Heart left ventricle (tissue), 13 donors: Measurements from ENCODE around the gene TMEM135.

Source experiments
- POLR2A ChIP-seq, 2 donors: fragments of 450-650 bp; IDR thresholded peaks; one replicate each; pipeline ENCODE4 v1.6.1; 2017; ENCODE audit warnings: antibody characterized with exemption in 2 of 2, mild to moderate bottlenecking in 2 of 2, moderate library complexity in 2 of 2
- TF ChIP-seq, protein P1 (sequence below), 12 donors: fragments of 200-600 bp; sonication (generic) in 4 of 12; IDR thresholded peaks; one replicate each; pipeline versions ENCODE4 v1.5.0 to v1.8.0; 2018 to 2022; ENCODE audit warnings: antibody characterized with exemption in 12 of 12, mild to moderate bottlenecking in 5 of 12
- donor health status: ischemic (EF 13 %, LVEDD 7.1; RV severe dilation, severe dysfunction).
- donor health status: DM: no; HTN: yes; CAD: no.
- donor health status: DM: no; HTN: no; CAD: no.
- donor health status: ischemic (EF 25% LVEDD 6.9; RV normal size, moderate dysfunction).
- donor health status: ischemic (EF 25% LVEDD 5.7; RV mildly dilated, moderate dysfunction).
- donor health status: ischemic (EF 35%, LVEDD 5.7; RV mildly dilated, moderate dysfunction).
- donor health status: nonischemic (EF 11% LVEDD 7.7; RV severe dilation, severe dysfunction).
- donor health status: DM: yes; HTN: yes; CAD: no.
- donor health status: PGD.
- donor health status: ischemic (EF 29% LVEDD 5.4; RV normal size, mild dysfunction).
- donor health status: nonischemic (EF 23%, LVEDD 6.1; RV moderate dilation, normal function).

DNA sequence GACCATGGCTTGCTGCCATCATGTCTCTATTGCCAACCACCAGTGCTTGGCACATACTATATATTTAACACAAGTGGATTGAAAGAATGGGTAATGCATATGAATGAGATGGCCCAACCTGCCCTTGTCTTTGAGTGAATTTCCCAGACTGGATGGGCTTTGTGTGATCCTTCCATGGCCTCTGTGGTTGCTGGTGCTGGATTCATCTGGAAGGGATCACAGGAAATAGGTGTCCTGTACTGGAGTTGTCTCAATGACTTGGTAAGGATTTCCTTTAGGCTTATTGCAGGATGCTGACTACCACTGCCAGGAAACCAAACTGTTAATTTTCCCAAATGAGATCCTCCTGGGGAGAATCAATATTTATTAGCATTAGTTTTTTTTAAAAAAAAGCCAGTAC lies 328.6 kb downstream of the TMEM135 start:
- TF ChIP-seq, protein P1, sequence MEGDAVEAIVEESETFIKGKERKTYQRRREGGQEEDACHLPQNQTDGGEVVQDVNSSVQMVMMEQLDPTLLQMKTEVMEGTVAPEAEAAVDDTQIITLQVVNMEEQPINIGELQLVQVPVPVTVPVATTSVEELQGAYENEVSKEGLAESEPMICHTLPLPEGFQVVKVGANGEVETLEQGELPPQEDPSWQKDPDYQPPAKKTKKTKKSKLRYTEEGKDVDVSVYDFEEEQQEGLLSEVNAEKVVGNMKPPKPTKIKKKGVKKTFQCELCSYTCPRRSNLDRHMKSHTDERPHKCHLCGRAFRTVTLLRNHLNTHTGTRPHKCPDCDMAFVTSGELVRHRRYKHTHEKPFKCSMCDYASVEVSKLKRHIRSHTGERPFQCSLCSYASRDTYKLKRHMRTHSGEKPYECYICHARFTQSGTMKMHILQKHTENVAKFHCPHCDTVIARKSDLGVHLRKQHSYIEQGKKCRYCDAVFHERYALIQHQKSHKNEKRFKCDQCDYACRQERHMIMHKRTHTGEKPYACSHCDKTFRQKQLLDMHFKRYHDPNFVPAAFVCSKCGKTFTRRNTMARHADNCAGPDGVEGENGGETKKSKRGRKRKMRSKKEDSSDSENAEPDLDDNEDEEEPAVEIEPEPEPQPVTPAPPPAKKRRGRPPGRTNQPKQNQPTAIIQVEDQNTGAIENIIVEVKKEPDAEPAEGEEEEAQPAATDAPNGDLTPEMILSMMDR (IDR thresholded peaks at IDR 0.05), result no peak
- no peak for TF ChIP-seq POLR2A (IDR thresholded peaks at IDR 0.05)
